Right ventricle myocardium inferior (tissue), 1 donor: ENCODE data around the gene NAA11. TPM values are rescaled to one million over a fixed set of nuclear protein-coding genes. Genes with fewer than 3 reads are reported as not detected.

Source experiments
- ATAC-seq: fragments of 200-7000 bp; cut with Tn5 transposase; one replicate; pipeline ENCODE4 v1.9.1; 2020; ENCODE audit warnings: mild to moderate bottlenecking, moderate library complexity
- DNase-seq: peaks from one replicate; pipeline ENCODE4 v3.0.0; 2021; ENCODE audit errors: missing footprints
- intact Hi-C: fragments of 100-400 bp; cut with DNase I; formaldehyde crosslinking; loops from one replicate; pipeline ENCODE4 v1.11.0; 2022
- long read RNA-seq: library from polyadenylated mRNA; unstranded; transcript quantifications from one replicate; pipeline ENCODE4 v2.0.0, GENCODE V29; 2021
- total RNA-seq: library from RNA; stranded (reverse); fragmentation: NEBNext Ultra II Directional; extraction: Animal tissue kit (Norgen Biotek cat#: 25700); gene quantifications from one replicate; pipeline ENCODE4 v1.2.1, GENCODE V29; 2021
- donor health status: DM: no; HTN: yes; CAD: no; lungs with severe emphysema.

NAA11 gene
- total RNA-seq, result not detected
- long read RNA-seq, result 0 reads

GRCh38 chr4:79325864-79326328, at the start of gene NAA11:
Gene NAA11 (minus strand): TSS chr4:79326061. CDS start chr4:79325877, 184 bp downstream.
- intact Hi-C loops, result no loop called here
- ATAC-seq (no peak), DNase-seq (no peak)

- no peak for ATAC-seq
- no peak for DNase-seq
- intact Hi-C loops, result no loop called here
Measured at GRCh38 chr4:79370026-79370425, 44.2 kb upstream of the NAA11 start.

GRCh38 chr4:79367096-79367495, 41.2 kb upstream of the NAA11 start:
- ATAC-seq (no peak), DNase-seq (no peak)
- intact Hi-C loops, result no loop called here

- no peak for ATAC-seq
Measured at GRCh38 chr4:79366422-79366821, 40.6 kb upstream of the NAA11 start.

GRCh38 chr4:79364061-79364460, 38.2 kb upstream of the NAA11 start:
- DNase-seq, result no peak
- ATAC-seq, result no peak
- intact Hi-C loops, result no loop called here

More at GRCh38 chr4:79366422-79366821, 40.6 kb upstream of the NAA11 start:
- DNase-seq, result no peak
- intact Hi-C loops, result no loop called here

GRCh38 chr4:79362626-79363025, 36.8 kb upstream of the NAA11 start:
- intact Hi-C loops, result no loop called here
- no peak for ATAC-seq

GRCh38 chr4:79360006-79360405, 34.1 kb upstream of the NAA11 start:
- DNase-seq (no peak), ATAC-seq (no peak)
- intact Hi-C loops, result no loop called here

More at GRCh38 chr4:79362626-79363025, 36.8 kb upstream of the NAA11 start:
- no peak for DNase-seq

GRCh38 chr4:79358438-79358837, 32.6 kb upstream of the NAA11 start:
- no peak for ATAC-seq

GRCh38 chr4:79357365-79357764, 31.5 kb upstream of the NAA11 start:
- DNase-seq, result no peak
- ATAC-seq, result no peak
- intact Hi-C loops, result no loop called here

More at GRCh38 chr4:79358438-79358837, 32.6 kb upstream of the NAA11 start:
- DNase-seq, result no peak
- intact Hi-C loops, result no loop called here

- ATAC-seq, result no peak
Measured at GRCh38 chr4:79353075-79353474, 27.2 kb upstream of the NAA11 start.

GRCh38 chr4:79348405-79348804, 22.5 kb upstream of the NAA11 start:
- intact Hi-C loops, result no loop called here
- DNase-seq (no peak), ATAC-seq (no peak)

More at GRCh38 chr4:79353075-79353474, 27.2 kb upstream of the NAA11 start:
- intact Hi-C loops, result no loop called here
- no peak for DNase-seq

GRCh38 chr4:79341893-79342653, 16.2 kb upstream of the NAA11 start:
- no peak for ATAC-seq
- no peak for DNase-seq
- intact Hi-C loops, result no loop called here

- intact Hi-C loops, result no loop called here
- DNase-seq, result no peak
Measured at GRCh38 chr4:79340568-79340967, 14.7 kb upstream of the NAA11 start.

GRCh38 chr4:79338148-79338547, 12.3 kb upstream of the NAA11 start:
- ATAC-seq, result no peak
- intact Hi-C loops, result no loop called here

More at GRCh38 chr4:79340568-79340967, 14.7 kb upstream of the NAA11 start:
- no peak for ATAC-seq

GRCh38 chr4:79334783-79335182, 8.9 kb upstream of the NAA11 start:
- intact Hi-C loops, result no loop called here

More at GRCh38 chr4:79338148-79338547, 12.3 kb upstream of the NAA11 start:
- DNase-seq, result no peak

GRCh38 chr4:79334341-79334740, 8.5 kb upstream of the NAA11 start:
- ATAC-seq (no peak), DNase-seq (no peak)
- intact Hi-C loops, result no loop called here

More at GRCh38 chr4:79334783-79335182, 8.9 kb upstream of the NAA11 start:
- ATAC-seq (no peak), DNase-seq (no peak)

GRCh38 chr4:79331126-79331876, 5.4 kb upstream of the NAA11 start:
- DNase-seq (no peak), ATAC-seq (no peak)
- intact Hi-C loops, result no loop called here

- intact Hi-C loops, result no loop called here
- ATAC-seq (no peak), DNase-seq (no peak)
Measured at GRCh38 chr4:79330720-79331119, 4.9 kb upstream of the NAA11 start.

GRCh38 chr4:79325436-79325835, 425 bp downstream of the NAA11 start:
- ATAC-seq (no peak), DNase-seq (no peak)
- intact Hi-C loops, result no loop called here

- ATAC-seq, result no peak
- intact Hi-C loops, result no loop called here
- no peak for DNase-seq
Measured at GRCh38 chr4:79319975-79320374, 5.9 kb downstream of the NAA11 start.
